Measurements from ENCODE around the gene BCL2L13.

BCL2L13 gene

GRCh38 chr22:17732251-17732854, 93.8 kb downstream of the BCL2L13 start:
- no peak overlapping the region for H3K9ac ChIP-seq (ENCODE audit: low read length in 5 of 5)
- H3K4me3 ChIP-seq (ENCODE audit: low read depth in 1 of 5, low read length in 5 of 5), result no peak overlapping the region
- H3K4me1 ChIP-seq (ENCODE audit: control insufficient read depth in 5 of 5, insufficient read depth in 5 of 5, low read length in 5 of 5), result peaks cover 0 to 8% (median 3%) of the 10 kb centered on the region in 5 donors
- no peaks in the 10 kb centered on the region for H3K9me3 ChIP-seq (ENCODE audit: control insufficient read depth in 5 of 5, low read length in 5 of 5)
- peaks cover 17 to 82% (median 70%) of the 10 kb centered on the region in 5 donors for H3K36me3 ChIP-seq (ENCODE audit: control insufficient read depth in 5 of 5, insufficient read depth in 5 of 5, low read length in 5 of 5)
- no peak overlapping the region for H3K27ac ChIP-seq (ENCODE audit: low read depth, low read length)
- no peaks in the 10 kb centered on the region for H3K27me3 ChIP-seq (ENCODE audit: control insufficient read depth in 5 of 5, insufficient read depth in 4 of 5, low read length in 5 of 5)

- Histone ChIP-seq H3K27me3 (ENCODE audit: control insufficient read depth in 5 of 5, insufficient read depth in 4 of 5, low read length in 5 of 5) (no peaks in the 10 kb centered on the region), H3K4me1 (ENCODE audit: control insufficient read depth in 5 of 5, insufficient read depth in 5 of 5, low read length in 5 of 5) (peaks cover 0 to 18% (median 8%) of the 10 kb centered on the region in 5 donors), H3K9me3 (ENCODE audit: control insufficient read depth in 5 of 5, low read length in 5 of 5) (no peaks in the 10 kb centered on the region), H3K9ac (ENCODE audit: low read length in 5 of 5) (no peak overlapping the region), H3K36me3 (ENCODE audit: control insufficient read depth in 5 of 5, insufficient read depth in 5 of 5, low read length in 5 of 5) (peaks cover 17 to 82% (median 64%) of the 10 kb centered on the region in 5 donors), H3K4me3 (ENCODE audit: low read depth in 1 of 5, low read length in 5 of 5) (no peak overlapping the region), H3K27ac (ENCODE audit: low read depth, low read length) (no peak overlapping the region)
Observed at GRCh38 chr22:17733466-17733865, 94.9 kb downstream of the BCL2L13 start.

GRCh38 chr22:17734187-17734586, 95.6 kb downstream of the BCL2L13 start:
- Histone ChIP-seq H3K36me3 (ENCODE audit: control insufficient read depth in 5 of 5, insufficient read depth in 5 of 5, low read length in 5 of 5) (peaks cover 17 to 84% (median 69%) of the 10 kb centered on the region in 5 donors), H3K27ac (ENCODE audit: low read depth, low read length) (no peak overlapping the region)

GRCh38 chr22:17738386-17739128, 100.0 kb downstream of the BCL2L13 start:
- Histone ChIP-seq H3K9me3 (ENCODE audit: control insufficient read depth in 5 of 5, low read length in 5 of 5) (no peaks in the 10 kb centered on the region), H3K36me3 (ENCODE audit: control insufficient read depth in 5 of 5, insufficient read depth in 5 of 5, low read length in 5 of 5) (peaks cover 5 to 56% (median 35%) of the 10 kb centered on the region in 5 donors), H3K4me3 (ENCODE audit: low read depth in 1 of 5, low read length in 5 of 5) (no peak overlapping the region), H3K4me1 (ENCODE audit: control insufficient read depth in 5 of 5, insufficient read depth in 5 of 5, low read length in 5 of 5) (peaks cover 0 to 14% (median 8%) of the 10 kb centered on the region in 5 donors), H3K27me3 (ENCODE audit: control insufficient read depth in 5 of 5, insufficient read depth in 4 of 5, low read length in 5 of 5) (no peaks in the 10 kb centered on the region), H3K27ac (ENCODE audit: low read depth, low read length) (no peak overlapping the region), H3K9ac (ENCODE audit: low read length in 5 of 5) (no peak overlapping the region)

More at GRCh38 chr22:17734187-17734586, 95.6 kb downstream of the BCL2L13 start:
- no peak overlapping the region for H3K9ac ChIP-seq (ENCODE audit: low read length in 5 of 5)
- H3K4me3 ChIP-seq (ENCODE audit: low read depth in 1 of 5, low read length in 5 of 5), result no peak overlapping the region
- H3K9me3 ChIP-seq (ENCODE audit: control insufficient read depth in 5 of 5, low read length in 5 of 5), result no peaks in the 10 kb centered on the region
- H3K4me1 ChIP-seq (ENCODE audit: control insufficient read depth in 5 of 5, insufficient read depth in 5 of 5, low read length in 5 of 5), result peaks cover 0 to 18% (median 8%) of the 10 kb centered on the region in 5 donors
- no peaks in the 10 kb centered on the region for H3K27me3 ChIP-seq (ENCODE audit: control insufficient read depth in 5 of 5, insufficient read depth in 4 of 5, low read length in 5 of 5)

- peaks cover 0 to 47% (median 27%) of the 10 kb centered on the region in 5 donors for H3K36me3 ChIP-seq (ENCODE audit: control insufficient read depth in 5 of 5, insufficient read depth in 5 of 5, low read length in 5 of 5)
- H3K27me3 ChIP-seq (ENCODE audit: control insufficient read depth in 5 of 5, insufficient read depth in 4 of 5, low read length in 5 of 5), result no peaks in the 10 kb centered on the region
- no peak overlapping the region for H3K9ac ChIP-seq (ENCODE audit: low read length in 5 of 5)
- peaks cover 0 to 23% (median 16%) of the 10 kb centered on the region in 5 donors for H3K4me1 ChIP-seq (ENCODE audit: control insufficient read depth in 5 of 5, insufficient read depth in 5 of 5, low read length in 5 of 5)
- H3K27ac ChIP-seq (ENCODE audit: low read depth, low read length), result no peak overlapping the region
- no peak overlapping the region for H3K4me3 ChIP-seq (ENCODE audit: low read depth in 1 of 5, low read length in 5 of 5)
- no peaks in the 10 kb centered on the region for H3K9me3 ChIP-seq (ENCODE audit: control insufficient read depth in 5 of 5, low read length in 5 of 5)
Observed at GRCh38 chr22:17739196-17739975, 100.8 kb downstream of the BCL2L13 start.

- peaks cover 0 to 25% (median 19%) of the 10 kb centered on the region in 5 donors for H3K4me1 ChIP-seq (ENCODE audit: control insufficient read depth in 5 of 5, insufficient read depth in 5 of 5, low read length in 5 of 5)
Observed at GRCh38 chr22:17741866-17742526, 103.4 kb downstream of the BCL2L13 start.

GRCh38 chr22:17742527-17742902, 104.0 kb downstream of the BCL2L13 start:
- peaks cover 0 to 36% (median 9%) of the 10 kb centered on the region in 5 donors for H3K36me3 ChIP-seq (ENCODE audit: control insufficient read depth in 5 of 5, insufficient read depth in 5 of 5, low read length in 5 of 5)
- peaks cover 0 to 23% (median 19%) of the 10 kb centered on the region in 5 donors for H3K4me1 ChIP-seq (ENCODE audit: control insufficient read depth in 5 of 5, insufficient read depth in 5 of 5, low read length in 5 of 5)
- H3K27ac ChIP-seq (ENCODE audit: low read depth, low read length), result no peak overlapping the region
- no peak overlapping the region for H3K9ac ChIP-seq (ENCODE audit: low read length in 5 of 5)
- no peaks in the 10 kb centered on the region for H3K27me3 ChIP-seq (ENCODE audit: control insufficient read depth in 5 of 5, insufficient read depth in 4 of 5, low read length in 5 of 5)
- H3K4me3 ChIP-seq (ENCODE audit: low read depth in 1 of 5, low read length in 5 of 5), result no peak overlapping the region
- no peaks in the 10 kb centered on the region for H3K9me3 ChIP-seq (ENCODE audit: control insufficient read depth in 5 of 5, low read length in 5 of 5)

More at GRCh38 chr22:17741866-17742526, 103.4 kb downstream of the BCL2L13 start:
- no peaks in the 10 kb centered on the region for H3K9me3 ChIP-seq (ENCODE audit: control insufficient read depth in 5 of 5, low read length in 5 of 5)
- no peak overlapping the region for H3K4me3 ChIP-seq (ENCODE audit: low read depth in 1 of 5, low read length in 5 of 5)
- H3K9ac ChIP-seq (ENCODE audit: low read length in 5 of 5), result no peak overlapping the region
- no peaks in the 10 kb centered on the region for H3K27me3 ChIP-seq (ENCODE audit: control insufficient read depth in 5 of 5, insufficient read depth in 4 of 5, low read length in 5 of 5)
- peaks cover 0 to 36% (median 13%) of the 10 kb centered on the region in 5 donors for H3K36me3 ChIP-seq (ENCODE audit: control insufficient read depth in 5 of 5, insufficient read depth in 5 of 5, low read length in 5 of 5)
- H3K27ac ChIP-seq (ENCODE audit: low read depth, low read length), result no peak overlapping the region

- Histone ChIP-seq H3K27ac (ENCODE audit: low read depth, low read length) (no peak overlapping the region), H3K36me3 (ENCODE audit: control insufficient read depth in 5 of 5, insufficient read depth in 5 of 5, low read length in 5 of 5) (peaks cover 0 to 25% (median 2%) of the 10 kb centered on the region in 5 donors), H3K4me1 (ENCODE audit: control insufficient read depth in 5 of 5, insufficient read depth in 5 of 5, low read length in 5 of 5) (peaks cover 0 to 18% (median 15%) of the 10 kb centered on the region in 5 donors), H3K9ac (ENCODE audit: low read length in 5 of 5) (no peak overlapping the region), H3K9me3 (ENCODE audit: control insufficient read depth in 5 of 5, low read length in 5 of 5) (no peaks in the 10 kb centered on the region), H3K27me3 (ENCODE audit: control insufficient read depth in 5 of 5, insufficient read depth in 4 of 5, low read length in 5 of 5) (no peaks in the 10 kb centered on the region), H3K4me3 (ENCODE audit: low read depth in 1 of 5, low read length in 5 of 5) (no peak overlapping the region)
Observed at GRCh38 chr22:17743661-17744411, 105.3 kb downstream of the BCL2L13 start.

GRCh38 chr22:17744430-17744829, 105.9 kb downstream of the BCL2L13 start:
- H3K27me3 ChIP-seq (ENCODE audit: control insufficient read depth in 5 of 5, insufficient read depth in 4 of 5, low read length in 5 of 5), result no peaks in the 10 kb centered on the region
- H3K4me3 ChIP-seq (ENCODE audit: low read depth in 1 of 5, low read length in 5 of 5), result no peak overlapping the region
- H3K9ac ChIP-seq (ENCODE audit: low read length in 5 of 5), result no peak overlapping the region
- peaks cover 0 to 22% (median 0%) of the 10 kb centered on the region in 5 donors for H3K36me3 ChIP-seq (ENCODE audit: control insufficient read depth in 5 of 5, insufficient read depth in 5 of 5, low read length in 5 of 5)
- no peak overlapping the region for H3K27ac ChIP-seq (ENCODE audit: low read depth, low read length)
- H3K4me1 ChIP-seq (ENCODE audit: control insufficient read depth in 5 of 5, insufficient read depth in 5 of 5, low read length in 5 of 5), result peaks cover 0 to 18% (median 15%) of the 10 kb centered on the region in 5 donors
- H3K9me3 ChIP-seq (ENCODE audit: control insufficient read depth in 5 of 5, low read length in 5 of 5), result no peaks in the 10 kb centered on the region
